A673 (cell line): ENCODE data around the gene CFD. TPM values are rescaled to one million over a fixed set of nuclear protein-coding genes. Genes with fewer than 3 reads are reported as not detected.
"Not testable (repeated sequence)": the region's sequence is repeated elsewhere in the genome, so short reads cannot be mapped to it uniquely, and the experiment has no call there.

Experiments
- BruUV-seq: library from RNA; stranded (reverse); fragments of 400-500 nt; replicated peaks from 2 replicates; lab custom pipeline; 2021; lab: Mats Ljungman, UMichigan
- CTCF ChIA-PET: fragments of 300-600 bp; sonication (Branson Sonifier 250); formaldehyde crosslinking; loops from one replicate; lab custom pipeline; 2022; ENCODE audit warnings: antibody characterized with exemption; lab: Charles Lee
- POLR2A ChIA-PET: fragments of 300-600 bp; sonication (Branson Sonifier 250); formaldehyde crosslinking; loops from one replicate; lab custom pipeline; 2022; ENCODE audit warnings: antibody characterized with exemption; ENCODE audit not compliant: low non-redundant PET; lab: Charles Lee
- DNase-seq: peaks from one replicate; pipeline ENCODE4 v3.0.0-alpha.2; 2015; ENCODE audit warnings: low spot score
- H3K27ac ChIP-seq: fragments of 200-600 bp; sonication (generic); 2 replicates; pipeline ENCODE4 v1.5.1; 2016; ENCODE audit warnings: mixed run types, low read depth, mild to moderate bottlenecking, mixed read lengths, antibody characterized with exemption, low read length; ENCODE audit not compliant: poor library complexity, severe bottlenecking
- H3K27me3 ChIP-seq: fragments of 200-600 bp; sonication (generic); replicated peaks from 2 replicates; pipeline ENCODE4 v1.6.1; 2017; ENCODE audit warnings: mixed run types, low read depth, mild to moderate bottlenecking, mixed read lengths, antibody characterized with exemption, low read length; ENCODE audit not compliant: insufficient read depth, poor library complexity
- H3K36me3 ChIP-seq: fragments of 200-600 bp; sonication (generic); 2 replicates; pipeline ENCODE4 v1.6.1; 2016; ENCODE audit warnings: mixed run types, mild to moderate bottlenecking, mixed read lengths, antibody characterized with exemption, low read length; ENCODE audit not compliant: insufficient read depth, poor library complexity, severe bottlenecking
- H3K4me1 ChIP-seq: fragments of 200-600 bp; sonication (generic); 2 replicates; pipeline ENCODE4 v1.6.1; 2017; ENCODE audit warnings: mixed run types, mild to moderate bottlenecking, mixed read lengths, antibody characterized with exemption, low read length; ENCODE audit not compliant: insufficient read depth, poor library complexity, severe bottlenecking
- H3K4me3 ChIP-seq: fragments of 200-600 bp; sonication (generic); 2 replicates; pipeline ENCODE4 v1.5.1; 2016; ENCODE audit warnings: low read depth, mixed run types, mild to moderate bottlenecking, mixed read lengths, low read length; ENCODE audit not compliant: poor library complexity, severe bottlenecking
- H3K9me3 ChIP-seq: fragments of 200-600 bp; sonication (generic); 2 replicates; pipeline ENCODE4 v1.6.1; 2016; ENCODE audit warnings: mixed run types, low read depth, mild to moderate bottlenecking, mixed read lengths, antibody characterized with exemption, low read length; ENCODE audit not compliant: poor library complexity, severe bottlenecking
- EZH2 ChIP-seq: fragments of 200-600 bp; sonication (generic); IDR thresholded peaks from 2 replicates; pipeline ENCODE4 v1.6.1; 2017; ENCODE audit warnings: borderline replicate concordance, low read depth, mild to moderate bottlenecking, mixed read lengths, antibody characterized with exemption, low read length; ENCODE audit not compliant: poor library complexity, severe bottlenecking
- intact Hi-C: fragments of 100-400 bp; cut with micrococcal nuclease; formaldehyde crosslinking; loops from one replicate; pipeline ENCODE4 v1.10.0; 2022; ENCODE audit not compliant: unreplicated experiment
- total RNA-seq: library from RNA; stranded (reverse); gene quantifications from 2 replicates; pipeline ENCODE4 v1.2.3, GENCODE V29; 2021
- TF ChIP-seq, protein P1 (sequence below): fragments of 300-800, 200-600 bp; sonication (generic); conservative IDR thresholded peaks from 2 replicates; pipeline ENCODE4 v1.5.1; 2017; ENCODE audit warnings: low read depth, mild to moderate bottlenecking, antibody characterized with exemption, low read length, moderate library complexity, mixed read lengths

Gene CFD
- total RNA-seq, 1 experiment from 2014 or later, result 1.1 TPM

DNA sequence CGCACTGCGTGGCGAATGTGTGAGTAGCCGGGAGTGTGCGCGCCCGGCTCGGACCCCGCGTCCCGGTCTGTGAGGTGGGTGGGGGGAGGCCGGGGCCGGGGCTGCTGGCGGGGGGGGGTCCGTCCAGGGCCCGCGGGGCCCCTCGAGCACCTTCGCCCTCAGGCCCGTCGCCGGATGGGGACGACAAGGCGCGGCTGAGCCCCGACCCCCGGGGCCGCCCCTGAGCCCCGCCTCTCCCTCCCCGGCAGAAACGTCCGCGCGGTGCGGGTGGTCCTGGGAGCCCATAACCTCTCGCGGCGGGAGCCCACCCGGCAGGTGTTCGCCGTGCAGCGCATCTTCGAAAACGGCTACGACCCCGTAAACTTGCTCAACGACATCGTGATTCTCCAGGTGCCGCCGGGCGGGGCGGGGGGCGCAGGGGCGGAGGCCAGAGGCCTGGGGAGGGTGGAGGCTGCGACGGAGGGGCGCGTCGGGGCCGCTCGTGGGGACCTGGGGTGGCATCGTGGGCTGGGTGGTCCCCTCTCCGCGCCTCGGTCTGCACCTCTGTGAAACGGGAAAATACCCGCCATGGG lies 6.4 kb upstream of the CFD start:
- DNase-seq, result no peak
- Histone ChIP-seq H3K36me3 (no peaks in the 10 kb centered on the region), H3K27ac (no peak overlapping the region), H3K4me1 (no peaks in the 10 kb centered on the region), H3K4me3 (no peak overlapping the region), H3K9me3 (no peaks in the 10 kb centered on the region), H3K27me3 (no peaks in the 10 kb centered on the region)
- intact Hi-C loops, result no loop called here
- CTCF ChIA-PET, result no interaction called here
- BruUV-seq, result no TSS peak
- POLR2A ChIA-PET, result no interaction called here
- TF ChIP-seq EZH2, result no peak
- TF ChIP-seq, protein P1, sequence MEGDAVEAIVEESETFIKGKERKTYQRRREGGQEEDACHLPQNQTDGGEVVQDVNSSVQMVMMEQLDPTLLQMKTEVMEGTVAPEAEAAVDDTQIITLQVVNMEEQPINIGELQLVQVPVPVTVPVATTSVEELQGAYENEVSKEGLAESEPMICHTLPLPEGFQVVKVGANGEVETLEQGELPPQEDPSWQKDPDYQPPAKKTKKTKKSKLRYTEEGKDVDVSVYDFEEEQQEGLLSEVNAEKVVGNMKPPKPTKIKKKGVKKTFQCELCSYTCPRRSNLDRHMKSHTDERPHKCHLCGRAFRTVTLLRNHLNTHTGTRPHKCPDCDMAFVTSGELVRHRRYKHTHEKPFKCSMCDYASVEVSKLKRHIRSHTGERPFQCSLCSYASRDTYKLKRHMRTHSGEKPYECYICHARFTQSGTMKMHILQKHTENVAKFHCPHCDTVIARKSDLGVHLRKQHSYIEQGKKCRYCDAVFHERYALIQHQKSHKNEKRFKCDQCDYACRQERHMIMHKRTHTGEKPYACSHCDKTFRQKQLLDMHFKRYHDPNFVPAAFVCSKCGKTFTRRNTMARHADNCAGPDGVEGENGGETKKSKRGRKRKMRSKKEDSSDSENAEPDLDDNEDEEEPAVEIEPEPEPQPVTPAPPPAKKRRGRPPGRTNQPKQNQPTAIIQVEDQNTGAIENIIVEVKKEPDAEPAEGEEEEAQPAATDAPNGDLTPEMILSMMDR, result no peak

GRCh38 chr19:853614-854220 lies 5.7 kb upstream of the CFD start:
- H3K4me1 ChIP-seq, H3K27me3 ChIP-seq, DNase-seq, intact Hi-C loops, H3K4me3 ChIP-seq, H3K36me3 ChIP-seq, H3K27ac ChIP-seq, BruUV-seq, H3K9me3 ChIP-seq: not testable (repeated sequence)
- ChIA-PET POLR2A (interaction anchor here (0.7 kb wide), 1 partner anchor 130 kb away, joined by 3 read pairs; the partner anchor contains the start of gene WDR18), CTCF (interaction anchor here (0.5 kb wide), 2 partner anchors 188 to 323 kb away, joined by 4 to 10 read pairs; no protein-coding TSS in a partner anchor)

DNA sequence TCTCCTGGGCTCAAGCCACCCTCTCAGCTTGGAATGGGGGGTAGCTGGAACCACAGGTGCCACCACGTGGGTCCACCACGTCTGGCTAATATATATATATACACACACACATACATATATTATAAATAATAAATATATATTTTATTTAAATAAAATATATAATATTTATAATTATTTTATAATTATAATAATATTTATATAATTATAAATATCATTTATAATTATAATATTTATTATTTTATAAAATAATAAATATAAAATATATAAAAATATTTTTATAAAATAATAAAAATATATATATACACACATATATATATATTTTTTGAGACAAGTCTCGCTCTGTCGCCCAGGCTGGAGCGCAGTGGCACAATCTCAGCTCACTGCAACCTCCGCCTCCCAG lies 4.9 kb upstream of the CFD start:
- H3K9me3 ChIP-seq, result no peaks in the 10 kb centered on the region
- H3K4me3 ChIP-seq, result no peak overlapping the region
- TF ChIP-seq, protein P1, result no peak
- no peak for TF ChIP-seq EZH2
- POLR2A ChIA-PET, result interaction anchor here (0.7 kb wide), 1 partner anchor 129 kb away, joined by 3 read pairs; the partner anchor contains the start of gene WDR18
- DNase-seq, result no peak
- no peaks in the 10 kb centered on the region for H3K27me3 ChIP-seq
- no peak overlapping the region for H3K27ac ChIP-seq
- intact Hi-C loops, result no loop called here
- no peaks in the 10 kb centered on the region for H3K36me3 ChIP-seq
- CTCF ChIA-PET, result interaction anchor here (0.5 kb wide), 2 partner anchors 189 to 323 kb away, joined by 4 to 10 read pairs; no protein-coding TSS in a partner anchor
- H3K4me1 ChIP-seq, result no peaks in the 10 kb centered on the region
- no TSS peak for BruUV-seq

- ChIA-PET POLR2A (no interaction called here), CTCF (no interaction called here)
- no peaks in the 10 kb centered on the region for H3K4me1 ChIP-seq
- intact Hi-C loops, result no loop called here
- no peak for DNase-seq
- no peaks in the 10 kb centered on the region for H3K27me3 ChIP-seq
- H3K9me3 ChIP-seq, result no peaks in the 10 kb centered on the region
- TF ChIP-seq, protein P1, result no peak
- TF ChIP-seq EZH2, result no peak
- BruUV-seq, result no TSS peak
- H3K4me3 ChIP-seq, result no peak overlapping the region
- H3K27ac ChIP-seq, result no peak overlapping the region
- H3K36me3 ChIP-seq, result no peaks in the 10 kb centered on the region
These were observed 4.3 kb upstream of the CFD start for GRCh38 chr19:855142-855541.
